Measurements from ENCODE around the gene SPOCK1. TPM values are rescaled to one million over a fixed set of nuclear protein-coding genes. Genes with fewer than 3 reads are reported as not detected.

Gene SPOCK1
- total RNA-seq, 1 experiment from 2014 or later, result 10.9 TPM

DNA sequence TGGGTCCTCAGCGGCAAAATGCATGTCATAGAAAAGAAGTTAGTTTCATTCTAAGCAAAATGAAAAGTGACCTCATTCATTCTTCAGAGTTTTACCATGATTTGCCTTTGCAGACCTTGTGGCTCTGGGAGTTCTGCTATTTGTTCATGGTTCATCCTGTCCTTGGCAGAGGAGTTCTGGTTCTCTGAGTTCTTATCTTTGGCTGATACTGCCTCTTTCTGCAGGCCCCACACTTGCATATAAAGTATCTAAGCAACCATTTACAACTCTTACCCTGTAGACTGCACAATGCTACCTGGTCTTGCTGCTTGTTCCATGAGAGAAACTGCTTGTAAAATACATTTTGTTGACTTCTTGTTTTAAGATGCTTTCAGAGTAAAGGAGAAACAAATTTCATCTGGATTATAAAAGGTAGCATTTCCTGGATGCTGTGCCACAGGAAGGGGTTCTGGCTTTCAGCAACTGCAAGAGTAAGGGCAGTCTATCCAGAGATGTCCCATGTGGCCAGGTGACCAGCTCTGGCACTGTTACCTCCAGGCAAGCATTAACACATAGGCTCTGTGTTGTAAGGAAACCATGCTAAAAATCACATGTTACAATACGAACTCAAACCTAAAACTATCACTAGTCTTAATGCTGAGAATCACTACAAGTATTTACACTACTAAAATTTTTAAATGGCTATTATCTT, 513.2 kb downstream of the SPOCK1 start:
- no peak overlapping the region for H3K4me2 ChIP-seq (ENCODE audit: insufficient read depth, insufficient read length, low read length)
- H4K91ac ChIP-seq (ENCODE audit: insufficient read length, low read depth, low read length), result no peak overlapping the region
- H3K4me1 Mint-ChIP-seq, result peaks cover 7 to 10% of the 10 kb centered on the region in 2 experiments; a peak in 3 of 4 replicates
- H2BK20ac ChIP-seq (ENCODE audit: low read depth, low read length, poor library complexity, severe bottlenecking), result no peak overlapping the region
- no peak overlapping the region for H4K8ac ChIP-seq (replicated peaks; ENCODE audit: insufficient read length, low read depth, low read length)
- H3K9ac ChIP-seq (ENCODE audit: extremely low read depth, insufficient read length, low read length), result no peak overlapping the region
- H3K79me2 ChIP-seq (ENCODE audit: insufficient read depth, low read length), result no peaks in the 10 kb centered on the region
- H3K27me3 Mint-ChIP-seq (ENCODE audit: low read depth), result no peaks in the 10 kb centered on the region
- H4K20me1 ChIP-seq (ENCODE audit: control insufficient read depth, insufficient read depth, insufficient read length), result no peaks in the 10 kb centered on the region
- no peak overlapping the region for H2BK120ac ChIP-seq (ENCODE audit: low read depth, low read length, poor library complexity, severe bottlenecking)
- H3K9me3 ChIP-seq (ENCODE audit: control insufficient read depth, low read depth, low read length), result no peaks in the 10 kb centered on the region
- H3K14ac ChIP-seq (ENCODE audit: insufficient read depth, low read length), result no peak overlapping the region
- H2AK5ac ChIP-seq (ENCODE audit: insufficient read length, low read length), result no peak overlapping the region
- WGBS (ENCODE audit: extremely low coverage, insufficient read length, low lambda C conversion rate), result no CpG with 5 or more reads among the region's 2 CpGs
- H3T11ph ChIP-seq (ENCODE audit: low read length), result no peak overlapping the region
- no peak overlapping the region for H2AFZ ChIP-seq (ENCODE audit: low read length)
- no peak overlapping the region for H2BK5ac ChIP-seq (ENCODE audit: insufficient read length, low read length)
- no peak overlapping the region for H3K4me3 Mint-ChIP-seq
- no peaks in the 10 kb centered on the region for H3K79me1 ChIP-seq (ENCODE audit: insufficient read depth, low read depth, low read length, poor library complexity, severe bottlenecking)
- no peak overlapping the region; a peak in 1 of 7 replicates for H3K27ac Mint-ChIP-seq
- H3K18ac ChIP-seq (ENCODE audit: insufficient read length, low read depth, low read length), result no peak overlapping the region
- no peaks in the 10 kb centered on the region for H3K23me2 ChIP-seq (ENCODE audit: insufficient read length, low read depth, low read length, poor library complexity, severe bottlenecking)
- no peaks in the 10 kb centered on the region for H3K4me1 ChIP-seq (ENCODE audit: insufficient read depth, low read length)
- H3K36me3 Mint-ChIP-seq (ENCODE audit: insufficient read depth in 1 of 3, low read depth in 3 of 3), result no peaks in the 10 kb centered on the region
- DNase-seq, result no peak
- no peak overlapping the region for H2BK15ac ChIP-seq (ENCODE audit: low read depth, low read length)
- no peaks in the 10 kb centered on the region for H3K9me3 Mint-ChIP-seq
- no peak overlapping the region for H3K23ac ChIP-seq (ENCODE audit: insufficient read length, low read depth, low read length)
- H4K5ac ChIP-seq (ENCODE audit: insufficient read length, low read depth, low read length), result no peak overlapping the region
- no peaks in the 10 kb centered on the region for H3K27me3 ChIP-seq (ENCODE audit: insufficient read depth, low read length)
- H3K4ac ChIP-seq (ENCODE audit: low read depth, low read length), result no peak overlapping the region
- no peak overlapping the region for H3K56ac ChIP-seq (ENCODE audit: insufficient read length, low read depth, low read length)
- H2BK12ac ChIP-seq (ENCODE audit: insufficient read length, low read depth, low read length), result no peak overlapping the region
- no peak overlapping the region for H3K27ac ChIP-seq (ENCODE audit: insufficient read length, low read depth, low read length)
- no peak for TF ChIP-seq CTCF (conservative IDR thresholded peaks at IDR 0.05)

Measured in H9 (cell line).